Naive thymus-derived CD4-positive, alpha-beta T cell (primary cell): ENCODE results near the gene RAB7A. TPM values are rescaled to one million over a fixed set of nuclear protein-coding genes. Genes with fewer than 3 reads are reported as not detected.

Experiments
- polyA plus RNA-seq, 2 donors: library from polyadenylated mRNA; unstranded; fragments of 300-500 nt; fragmentation: Illumina TruSeq; gene quantifications; one replicate each; pipeline ENCODE4 v1.2.3, GENCODE V29; 2021
- total RNA-seq, 6 experiments: library from RNA in 5 of 6; stranded (reverse) in 5 of 6; gene quantifications; 1 replicate in 5 of 6; 2 replicates in 1 of 6; pipeline ENCODE4 v1.2.3 and lab custom pipeline; 2021 to 2026

The RAB7A gene
- total and polyA plus RNA-seq, 7 experiments from 2014 or later: 124 to 249 (median 175) TPM

Other genes starting within 250 kb of the RAB7A start
- 10 to 100 TPM in 2 of 5 experiments, under 1 TPM in 1, not detected in 2; 0.30 to 70.9 (median 14.0) TPM for gene GATA2, start 233.0 kb upstream of the RAB7A start, total RNA-seq
- not detected for gene GATA2, start 233.0 kb upstream of the RAB7A start, polyA plus RNA-seq
- 100 to 1,000 TPM in 2 of 5 experiments, 10 to 100 TPM in 3; 76.7 to 203 (median 88.5) TPM for gene RPN1, start 75.4 kb upstream of the RAB7A start, total RNA-seq
- gene RPN1, start 75.4 kb upstream of the RAB7A start, polyA plus RNA-seq: 100 to 1,000 TPM; 180 to 190 TPM
- gene ACAD9, start 153.4 kb downstream of the RAB7A start, total RNA-seq: 10 to 100 TPM; 40.3 to 74.0 (median 63.0) TPM
- gene ACAD9, start 153.4 kb downstream of the RAB7A start, polyA plus RNA-seq: 10 to 100 TPM; 17.1 to 25.1 TPM